Renal cortex interstitium (tissue), 11 donors: ENCODE measurements around the gene CPNE4. TPM values are rescaled to one million over a fixed set of nuclear protein-coding genes. Genes with fewer than 3 reads are reported as not detected.

ENCODE experiments used
- DNase-seq, 11 donors: peaks; one replicate each; pipeline ENCODE4 v3.0.0-alpha.2; 2013; ENCODE audit warnings: low read depth in 9 of 11, low spot score in 4 of 11; ENCODE audit errors: extremely low read depth in 1 of 11
- polyA plus RNA-seq, 3 donors: library from polyadenylated mRNA; unstranded; fragments of 120-200 nt; gene quantifications; one replicate each; pipeline ENCODE4 v1.2.1, GENCODE V29; 2013; ENCODE audit not compliant: insufficient read length in 3 of 3

CPNE4 gene
- polyA plus RNA-seq, 3 donors: 0.29 to 0.50 (median 0.47) TPM

DNA sequence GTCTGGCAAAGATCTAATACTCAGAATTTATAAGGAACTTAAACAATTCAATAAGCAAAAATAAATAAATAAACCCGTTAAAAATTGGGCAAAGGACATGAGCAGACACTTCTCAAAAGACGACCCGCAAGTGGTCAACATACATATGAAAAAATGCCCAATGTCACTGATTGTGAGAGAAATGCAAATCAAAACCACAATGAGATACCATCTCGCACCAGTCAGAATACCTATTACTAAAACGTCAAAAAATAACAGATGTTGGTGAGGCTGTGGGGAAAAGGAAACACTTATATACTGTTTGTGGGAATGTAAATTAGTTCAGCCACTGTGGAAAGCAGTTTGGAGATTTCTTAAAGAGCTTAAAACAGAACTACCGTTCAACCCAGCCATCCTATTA lies 344.0 kb downstream of the CPNE4 start:
- no peak for DNase-seq

DNA sequence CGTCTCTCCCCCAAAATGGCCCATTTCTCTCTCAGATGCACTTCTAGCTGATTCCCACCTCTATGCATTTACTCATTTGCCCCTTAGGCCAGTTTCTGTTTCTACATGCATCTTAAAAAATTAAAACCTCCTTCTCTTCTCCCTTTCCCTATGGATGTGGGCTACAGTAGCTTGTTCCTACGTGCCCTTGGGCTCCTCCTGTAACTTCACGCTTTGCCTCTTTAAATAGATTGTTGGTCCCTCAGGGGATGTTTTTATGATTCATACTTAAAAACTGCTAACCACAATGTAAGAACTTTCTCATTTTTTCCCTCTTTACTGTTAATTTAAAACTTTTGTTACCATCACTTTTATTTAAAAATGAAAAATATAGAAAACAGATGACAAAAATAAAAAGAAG lies 346.4 kb downstream of the CPNE4 start:
- DNase-seq: no peak

DNA sequence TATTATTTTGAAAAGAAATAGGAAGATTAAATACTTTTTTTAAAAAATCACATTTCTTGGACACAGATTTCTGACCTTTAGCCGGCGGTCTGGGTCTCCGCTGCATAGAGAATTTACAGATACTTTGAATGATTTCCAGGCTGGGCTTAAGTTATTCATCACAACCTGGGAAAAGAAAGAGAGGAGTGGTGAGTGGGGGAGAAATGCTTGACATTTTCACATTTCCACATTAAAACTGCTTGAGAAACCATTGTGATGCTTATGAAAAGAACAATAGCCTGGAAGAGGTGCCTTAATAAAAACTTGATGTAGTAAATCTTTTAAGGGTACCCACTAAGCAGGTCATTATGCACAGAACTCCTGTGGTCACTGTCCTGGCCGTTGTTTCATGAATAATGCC lies 365.2 kb downstream of the CPNE4 start:
- DNase-seq: no peak

DNA sequence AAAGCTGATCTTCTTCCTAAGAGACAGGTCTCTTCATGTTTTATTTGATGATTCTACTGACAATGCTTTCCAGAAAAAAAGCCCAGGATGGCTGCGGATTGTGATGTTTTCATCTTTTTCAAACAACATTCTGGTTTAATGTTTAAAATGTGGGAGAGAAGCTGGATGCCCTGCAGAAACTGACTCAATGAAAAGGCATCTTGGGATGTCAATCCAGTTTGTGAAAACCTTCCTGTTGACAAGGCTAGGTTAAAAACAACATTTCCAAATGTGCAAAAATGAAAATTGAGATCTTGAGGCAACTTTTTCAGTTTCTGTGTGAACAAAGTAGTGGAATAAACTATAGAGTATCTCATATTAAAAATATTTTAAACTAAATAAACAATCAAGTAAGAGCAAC lies 376.0 kb downstream of the CPNE4 start:
- no peak for DNase-seq

- DNase-seq: no peak
Measured at GRCh38 chr3:131658115-131658514, 376.7 kb downstream of the CPNE4 start.

DNA sequence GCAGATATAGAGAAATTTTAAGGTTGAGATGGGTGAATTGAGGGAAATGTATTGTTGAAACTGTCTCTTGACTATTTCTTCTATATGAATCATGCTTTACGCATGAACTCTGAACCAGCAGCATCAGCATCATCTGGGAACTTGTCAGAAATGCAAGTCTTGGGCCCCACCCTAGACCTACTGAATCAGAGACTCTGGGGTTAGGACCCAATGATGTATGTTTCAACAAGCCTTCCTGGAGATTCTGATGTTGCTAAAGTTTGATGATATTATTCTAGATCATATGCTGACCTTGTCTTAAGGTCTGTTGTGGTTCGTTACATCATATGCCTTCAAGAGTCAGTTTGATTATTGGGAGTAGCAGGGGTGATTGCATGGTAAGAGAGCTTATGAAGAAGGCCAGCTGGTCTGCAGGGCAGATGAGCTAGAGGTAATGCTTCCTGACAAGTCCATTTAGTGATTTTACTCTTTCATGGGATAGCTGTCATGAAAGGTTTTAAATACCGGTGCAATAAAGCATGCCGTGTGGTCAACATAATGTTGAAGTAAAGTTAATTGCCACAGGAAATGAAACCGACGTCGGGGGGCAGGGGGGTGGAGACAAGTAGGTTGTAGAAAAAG lies 379.6 kb downstream of the CPNE4 start:
- DNase-seq: no peak

DNA sequence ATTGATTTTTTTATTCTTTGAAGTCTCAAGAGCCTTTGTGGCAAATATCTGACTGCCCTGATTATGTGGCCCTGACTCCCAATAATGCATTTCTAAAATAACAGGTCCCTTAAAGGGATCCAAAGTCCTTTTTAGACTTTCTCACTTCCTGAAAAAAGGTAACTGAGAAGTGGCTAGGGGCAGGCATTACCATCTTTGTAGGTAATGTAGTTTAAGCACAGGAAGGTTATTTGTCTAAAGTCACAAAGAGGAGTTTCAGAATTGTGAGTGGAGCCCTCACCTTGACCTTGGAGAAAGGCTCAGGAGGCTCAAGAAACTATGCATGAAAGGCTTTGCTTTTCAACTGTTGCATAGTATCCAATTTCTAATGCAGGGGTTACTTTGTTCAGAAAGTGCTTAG lies 389.2 kb downstream of the CPNE4 start:
- DNase-seq: no peak

GRCh38 chr3:131636266-131636775 lies 398.5 kb downstream of the CPNE4 start:
- no peak for DNase-seq

DNA sequence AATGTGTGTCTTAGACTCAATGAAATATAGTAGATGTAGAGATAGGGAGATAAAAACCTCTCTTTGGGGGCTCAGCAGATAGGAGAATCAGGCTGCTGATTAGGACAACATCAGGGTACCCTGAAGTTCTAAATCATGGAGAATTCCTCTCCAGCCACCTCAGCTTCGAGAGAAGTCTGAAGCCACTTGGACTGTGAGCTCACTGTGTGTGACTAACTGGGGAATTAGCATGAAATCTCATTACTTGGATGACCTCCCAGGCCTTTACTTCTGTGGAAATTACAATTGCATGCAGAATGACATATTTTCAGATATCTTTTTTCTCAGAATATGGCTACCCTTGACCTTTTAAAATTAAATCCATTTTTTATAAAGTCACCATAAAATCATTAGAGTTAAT lies 404.0 kb downstream of the CPNE4 start:
- DNase-seq: no peak

- DNase-seq: no peak
Measured at GRCh38 chr3:131630097-131630496, 404.7 kb downstream of the CPNE4 start.

GRCh38 chr3:131623431-131623830 lies 411.4 kb downstream of the CPNE4 start:
- DNase-seq: no peak

DNA sequence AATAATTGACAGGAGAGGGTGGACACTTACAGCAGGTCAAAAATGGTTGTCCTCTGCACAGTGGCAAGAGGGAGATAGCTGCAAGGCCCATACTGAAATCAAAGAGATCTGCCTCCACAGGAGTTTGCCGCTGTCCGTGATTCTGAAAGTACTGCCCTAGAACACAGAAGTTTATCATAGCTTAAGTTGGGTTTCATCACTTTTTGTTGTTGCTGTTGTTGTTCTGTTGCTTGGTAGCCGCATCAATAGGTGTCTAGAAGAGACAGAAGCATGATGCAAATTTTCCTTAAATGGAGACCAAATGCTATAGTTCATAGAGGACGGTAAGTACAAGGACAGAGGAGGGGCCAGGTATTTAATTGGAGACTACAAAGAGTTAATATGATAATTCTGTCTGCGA lies 412.1 kb downstream of the CPNE4 start:
- DNase-seq: no peak

DNA sequence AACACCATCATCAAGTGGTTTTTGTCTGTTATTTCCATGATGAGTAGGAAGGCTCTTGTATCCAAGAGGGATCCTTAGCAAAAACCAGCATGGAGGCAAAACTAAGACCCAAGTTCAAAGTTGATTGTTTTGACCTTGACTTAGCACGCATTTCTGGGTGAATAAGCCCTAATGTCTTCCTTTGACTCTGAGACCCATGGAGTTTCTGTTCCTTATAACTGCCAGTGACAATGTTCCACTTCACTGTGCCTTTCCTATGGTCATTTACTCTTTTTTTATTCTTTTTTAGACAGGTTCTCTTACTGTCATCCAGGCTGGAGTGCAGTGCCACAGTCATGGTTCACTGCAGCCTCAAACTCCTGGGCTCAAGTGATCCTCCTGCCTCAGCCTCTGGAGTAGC lies 413.8 kb downstream of the CPNE4 start:
- no peak for DNase-seq

- DNase-seq: no peak
Measured at GRCh38 chr3:131619821-131620220, 415.0 kb downstream of the CPNE4 start.

GRCh38 chr3:131616719-131617118 lies 418.1 kb downstream of the CPNE4 start:
- peak in 2 of 11 donors; percentile 6 to 12 for DNase-seq

GRCh38 chr3:131612745-131613144 lies 422.1 kb downstream of the CPNE4 start:
- no peak for DNase-seq

- DNase-seq: no peak
Measured at GRCh38 chr3:131610174-131610573, 424.6 kb downstream of the CPNE4 start.

DNA sequence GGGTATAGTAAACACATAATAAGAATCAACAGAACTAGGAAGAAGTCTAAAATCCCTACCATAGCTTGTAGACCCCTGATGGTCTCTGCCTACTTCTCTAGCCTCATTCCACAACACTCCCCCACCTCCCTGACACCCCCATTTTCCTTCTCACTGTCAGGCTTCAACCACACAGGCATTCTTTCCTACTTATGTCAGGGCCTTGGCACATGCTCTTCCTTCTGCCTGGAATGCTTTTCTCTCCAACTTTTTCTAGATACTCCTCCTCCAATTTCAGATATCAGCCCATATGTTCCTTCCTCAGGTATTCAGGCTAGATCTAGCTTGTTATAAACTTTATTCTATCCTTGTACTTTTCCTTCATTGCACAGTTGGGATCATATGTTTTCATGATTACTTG lies 426.1 kb downstream of the CPNE4 start:
- no peak for DNase-seq

- DNase-seq: no peak
Measured at GRCh38 chr3:131608296-131608695, 426.5 kb downstream of the CPNE4 start.

- no peak for DNase-seq
Measured at GRCh38 chr3:131605916-131606315, 428.9 kb downstream of the CPNE4 start.

GRCh38 chr3:131602011-131602779 lies 432.6 kb downstream of the CPNE4 start:
- peak in 10 of 11 donors; percentile 18 to 78 (median 60) for DNase-seq
